ENCODE data around the gene TMEM203.

The TMEM203 gene

GRCh38 chr9:137195525-137196220 lies 9.8 kb downstream of the TMEM203 start:
- TF ChIP-seq CTCF (IDR thresholded peaks at IDR 0.05; ENCODE audit: low read depth, low read length, missing control alignments) = no peak
- no peak for DNase-seq (ENCODE audit: extremely low read depth, low read depth)
- H3K4me3 ChIP-seq (replicated peaks; ENCODE audit: low read depth, low read length) = no peak overlapping the region

GRCh38 chr9:137194909-137195308 lies 10.5 kb downstream of the TMEM203 start:
- TF ChIP-seq CTCF (IDR thresholded peaks at IDR 0.05; ENCODE audit: low read depth, low read length, missing control alignments) = no peak
- no peak overlapping the region for H3K4me3 ChIP-seq (replicated peaks; ENCODE audit: low read depth, low read length)
- no peak for DNase-seq (ENCODE audit: extremely low read depth, low read depth)

GRCh38 chr9:137194388-137194787 lies 11.1 kb downstream of the TMEM203 start:
- no peak for DNase-seq (ENCODE audit: extremely low read depth, low read depth)
- TF ChIP-seq CTCF (IDR thresholded peaks at IDR 0.05; ENCODE audit: low read depth, low read length, missing control alignments) = no peak
- H3K4me3 ChIP-seq (replicated peaks; ENCODE audit: low read depth, low read length) = no peak overlapping the region

- H3K4me3 ChIP-seq (replicated peaks; ENCODE audit: low read depth, low read length) = no peak overlapping the region
- no peak for TF ChIP-seq CTCF (IDR thresholded peaks at IDR 0.05; ENCODE audit: low read depth, low read length, missing control alignments)
- no peak for DNase-seq (ENCODE audit: extremely low read depth, low read depth)
Measured at GRCh38 chr9:137193771-137194170, 11.7 kb downstream of the TMEM203 start.

- TF ChIP-seq CTCF (IDR thresholded peaks at IDR 0.05; ENCODE audit: low read depth, low read length, missing control alignments) = no peak
- DNase-seq (ENCODE audit: extremely low read depth, low read depth) = no peak
- H3K4me3 ChIP-seq (replicated peaks; ENCODE audit: low read depth, low read length) = no peak overlapping the region
Measured at GRCh38 chr9:137192859-137193258, 12.6 kb downstream of the TMEM203 start.

- DNase-seq (ENCODE audit: extremely low read depth, low read depth) = no peak
- no peak for TF ChIP-seq CTCF (IDR thresholded peaks at IDR 0.05; ENCODE audit: low read depth, low read length, missing control alignments)
- no peak overlapping the region for H3K4me3 ChIP-seq (replicated peaks; ENCODE audit: low read depth, low read length)
Measured at GRCh38 chr9:137192448-137192780, 13.0 kb downstream of the TMEM203 start.
